ENCODE data around the gene ADAMTS20.

GRCh38 chr12:43316520-43316919 is 235.5 kb downstream of the ADAMTS20 start:
- TF ChIP-seq CTCF (conservative IDR thresholded peaks at IDR 0.05; ENCODE audit: low read depth, low read length) = no peak
- no peak for TF ChIP-seq EZH2phosphoT487 (IDR thresholded peaks at IDR 0.05; ENCODE audit: borderline replicate concordance, low read length)
- no peak for TF ChIP-seq EZH2 (IDR thresholded peaks at IDR 0.05; ENCODE audit: low read length, unreplicated experiment)

Measured in PC-3 (cell line).